Memory B cell (primary cell): ENCODE measurements around the gene KYAT1.
"Not testable (repeated sequence)": the region's sequence is repeated elsewhere in the genome, so short reads cannot be mapped to it uniquely, and the experiment has no call there.

Experiments
- ATAC-seq: fragments of 150-1000 bp; cut with Tn5 transposase; 2 replicates; pipeline ENCODE4 v1.10.0; 2021; ENCODE audit warnings: low read depth, mild to moderate bottlenecking, moderate library complexity
- DNase-seq, 2 donors: peaks; one replicate each; pipeline ENCODE4 v3.0.0; 2022; ENCODE audit warnings: low spot score in 2 of 2
- H3K27ac Mint-ChIP-seq: one replicate; pipeline ENCODE4 v1.8.0; 2022; ENCODE audit warnings: mild to moderate bottlenecking, moderate library complexity, mixed read lengths
- H3K27me3 Mint-ChIP-seq: one replicate; pipeline ENCODE4 v1.8.0; 2022; ENCODE audit warnings: mixed read lengths
- H3K36me3 Mint-ChIP-seq: one replicate; pipeline ENCODE4 v1.8.0; 2022; ENCODE audit warnings: mild to moderate bottlenecking, mixed read lengths
- H3K4me1 Mint-ChIP-seq: one replicate; pipeline ENCODE4 v1.8.0; 2022; ENCODE audit warnings: mixed read lengths
- H3K4me3 Mint-ChIP-seq: one replicate; pipeline ENCODE4 v1.8.0; 2022; ENCODE audit warnings: mild to moderate bottlenecking, moderate library complexity, mixed read lengths
- H3K9me3 Mint-ChIP-seq: one replicate; pipeline ENCODE4 v1.8.0; 2022; ENCODE audit warnings: mixed read lengths

Gene KYAT1

GRCh38 chr9:128818099-128818838, 63.5 kb downstream of the KYAT1 start, which contains the start of gene ENDOG:
Gene ENDOG, plus strand, starts transcription at chr9:128818500. Its CDS starts 185 bp downstream, at chr9:128818685.
- DNase-seq (peak; percentile 98 to 99), ATAC-seq (peak; percentile 91)
- Mint-ChIP-seq H3K27me3 (no peaks in the 10 kb centered on the region), H3K36me3 (peaks cover 8% of the 10 kb centered on the region), H3K4me3 (peak within 1 kb of the TSS; percentile 89), H3K27ac (peak within 1 kb of the TSS; percentile 57), H3K9me3 (no peaks in the 10 kb centered on the region), H3K4me1 (peaks cover 17% of the 10 kb centered on the region)

- Mint-ChIP-seq H3K9me3 (no peaks in the 10 kb centered on the region), H3K27me3 (no peaks in the 10 kb centered on the region), H3K27ac (no peak overlapping the region), H3K36me3 (peaks cover 5% of the 10 kb centered on the region), H3K4me1 (peaks cover 3% of the 10 kb centered on the region), H3K4me3 (no peak overlapping the region)
- DNase-seq: no peak
- ATAC-seq: no peak
Observed at GRCh38 chr9:128810873-128811272, 70.9 kb downstream of the KYAT1 start.

- Mint-ChIP-seq H3K27me3 (no peaks in the 10 kb centered on the region), H3K4me1 (no peaks in the 10 kb centered on the region), H3K27ac (no peak overlapping the region), H3K4me3 (no peak overlapping the region), H3K9me3 (no peaks in the 10 kb centered on the region), H3K36me3 (peaks cover 6% of the 10 kb centered on the region)
- no peak for DNase-seq
- ATAC-seq: no peak
Observed at GRCh38 chr9:128809831-128810230, 71.9 kb downstream of the KYAT1 start.

DNA sequence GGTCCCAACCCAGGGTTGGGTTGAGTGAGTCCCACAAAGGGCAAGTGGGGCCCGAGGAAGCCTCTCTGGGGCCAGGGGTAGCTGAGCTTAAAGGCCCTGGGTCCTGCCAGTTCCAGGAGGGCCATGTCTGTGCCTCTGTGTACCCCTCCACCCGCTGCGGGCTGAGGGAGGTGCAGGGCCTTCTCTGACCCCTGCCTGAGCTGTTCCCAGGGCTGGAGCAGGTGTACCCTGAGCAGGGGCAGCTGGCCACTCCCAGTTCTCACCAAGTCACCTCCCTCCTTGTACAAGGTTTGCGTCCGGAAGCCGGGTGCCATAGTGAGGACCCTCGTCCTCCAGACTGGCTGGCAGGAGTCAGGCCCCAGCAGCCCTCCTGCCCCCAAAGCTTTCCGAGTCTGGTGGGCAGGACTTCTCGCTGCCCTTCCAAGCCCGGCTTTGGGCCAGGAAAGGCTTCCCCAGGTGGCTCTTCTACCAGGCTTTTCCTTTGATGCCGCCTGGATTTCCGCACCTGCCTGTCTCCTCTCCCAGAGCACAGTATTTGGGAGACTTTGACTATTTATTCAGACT, 72.6 kb downstream of the KYAT1 start:
- Mint-ChIP-seq H3K4me3 (no peak overlapping the region), H3K36me3 (peaks cover 6% of the 10 kb centered on the region), H3K4me1 (no peaks in the 10 kb centered on the region), H3K9me3 (no peaks in the 10 kb centered on the region), H3K27me3 (no peaks in the 10 kb centered on the region), H3K27ac (no peak overlapping the region)
- ATAC-seq (no peak), DNase-seq (no peak)

DNA sequence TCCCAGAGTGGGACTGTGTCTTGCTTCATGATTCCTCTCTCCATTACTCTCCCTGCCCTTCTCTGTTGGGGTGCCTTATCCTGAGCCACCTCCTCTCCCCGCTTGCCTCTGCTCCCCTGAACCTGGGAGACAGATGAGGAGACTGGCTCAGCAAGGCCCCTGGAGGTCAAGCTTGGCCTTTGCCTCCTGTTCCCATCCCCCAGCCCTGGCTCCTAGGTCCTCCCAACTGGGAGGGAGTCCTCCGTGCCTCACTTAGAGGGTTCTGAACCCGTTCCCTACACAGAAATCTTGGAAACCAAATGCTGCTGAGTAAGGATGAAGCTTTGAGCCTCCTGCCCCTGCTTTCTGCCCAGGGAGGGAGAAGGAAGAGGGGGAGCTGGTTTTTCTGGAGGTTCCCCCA, 73.2 kb downstream of the KYAT1 start:
- Mint-ChIP-seq H3K9me3 (no peaks in the 10 kb centered on the region), H3K27me3 (no peaks in the 10 kb centered on the region), H3K4me3 (no peak overlapping the region), H3K27ac (no peak overlapping the region), H3K4me1 (no peaks in the 10 kb centered on the region), H3K36me3 (peaks cover 8% of the 10 kb centered on the region)
- ATAC-seq (no peak), DNase-seq (no peak)

DNA sequence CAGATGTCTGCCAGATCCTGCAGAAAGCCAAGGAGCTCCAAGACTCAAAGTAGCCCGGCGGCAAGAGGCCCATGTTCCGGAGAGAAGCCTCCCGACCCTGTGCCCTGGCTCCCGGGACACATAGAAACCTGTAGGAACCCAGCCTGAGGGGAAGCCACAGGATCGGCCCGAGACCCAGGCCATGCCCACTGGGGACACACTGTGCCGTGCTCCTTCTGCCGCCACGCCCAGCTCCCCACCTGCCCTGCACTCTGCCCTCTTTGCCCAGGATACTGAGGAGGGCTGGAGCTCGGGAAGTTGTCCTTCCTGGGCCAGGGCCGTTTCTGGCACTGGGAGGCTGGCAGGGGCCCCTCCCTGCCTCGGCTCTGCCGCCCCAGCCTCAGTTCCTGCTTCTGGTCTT, 73.9 kb downstream of the KYAT1 start:
- Mint-ChIP-seq H3K27me3 (no peaks in the 10 kb centered on the region), H3K36me3 (peaks cover 15% of the 10 kb centered on the region), H3K4me1 (no peaks in the 10 kb centered on the region), H3K4me3 (no peak overlapping the region), H3K27ac (no peak overlapping the region), H3K9me3 (no peaks in the 10 kb centered on the region)
- ATAC-seq (no peak), DNase-seq (no peak)

DNA sequence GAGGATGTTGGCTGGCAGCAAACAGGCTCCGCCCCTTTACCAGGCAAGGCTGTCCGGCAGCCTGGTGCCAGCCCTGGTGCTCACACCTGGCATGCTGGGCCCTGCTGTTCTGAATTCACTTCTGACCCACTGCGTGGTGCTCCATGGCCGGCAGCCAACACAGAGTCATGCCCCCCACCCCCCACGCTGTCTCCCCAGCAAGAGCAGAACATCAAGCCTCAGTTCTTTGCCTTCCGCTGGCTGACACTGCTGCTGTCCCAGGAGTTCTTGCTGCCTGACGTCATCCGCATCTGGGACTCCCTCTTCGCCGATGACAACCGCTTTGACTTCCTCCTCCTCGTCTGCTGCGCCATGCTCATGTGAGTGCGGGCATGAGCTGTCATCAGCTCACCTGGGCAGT, 76.1 kb downstream of the KYAT1 start:
- Mint-ChIP-seq H3K4me3 (no peak overlapping the region), H3K36me3 (peaks cover 24% of the 10 kb centered on the region), H3K9me3 (no peaks in the 10 kb centered on the region), H3K27me3 (no peaks in the 10 kb centered on the region), H3K4me1 (no peaks in the 10 kb centered on the region), H3K27ac (no peak overlapping the region)
- no peak for DNase-seq
- ATAC-seq: no peak

GRCh38 chr9:128802482-128802881, 79.3 kb downstream of the KYAT1 start:
- no peaks in the 10 kb centered on the region for H3K9me3 Mint-ChIP-seq
- H3K27ac Mint-ChIP-seq: no peak overlapping the region
- DNase-seq: no peak
- ATAC-seq: no peak
- H3K36me3 Mint-ChIP-seq: peaks cover 30% of the 10 kb centered on the region
- H3K4me1 Mint-ChIP-seq: no peaks in the 10 kb centered on the region
- no peak overlapping the region for H3K4me3 Mint-ChIP-seq
- no peaks in the 10 kb centered on the region for H3K27me3 Mint-ChIP-seq

DNA sequence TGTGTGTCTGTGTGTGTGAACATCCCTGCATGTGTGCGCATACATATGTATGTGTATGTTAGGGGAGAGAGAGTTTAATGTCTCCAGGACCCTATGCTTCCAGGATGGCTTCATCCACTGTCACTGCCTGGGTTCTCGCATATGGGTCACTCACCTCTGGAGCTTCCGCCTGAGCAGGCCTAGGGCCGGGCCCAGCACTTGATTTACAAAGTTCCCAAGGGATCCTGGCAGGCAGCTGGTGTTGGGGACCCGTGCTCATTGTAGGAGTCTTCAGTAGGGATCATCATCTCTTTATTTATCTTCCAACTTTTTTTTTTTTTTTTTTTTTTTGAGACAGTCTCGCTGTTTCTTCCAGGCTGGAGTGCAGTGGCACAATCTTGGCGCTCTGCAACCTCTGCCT, 81.7 kb downstream of the KYAT1 start:
- no peak overlapping the region for H3K27ac Mint-ChIP-seq
- no peak overlapping the region for H3K4me3 Mint-ChIP-seq
- DNase-seq (no peak), ATAC-seq (no peak)
- H3K9me3 Mint-ChIP-seq: no peaks in the 10 kb centered on the region
- H3K4me1 Mint-ChIP-seq: no peaks in the 10 kb centered on the region
- peaks cover 30% of the 10 kb centered on the region for H3K36me3 Mint-ChIP-seq
- no peaks in the 10 kb centered on the region for H3K27me3 Mint-ChIP-seq

GRCh38 chr9:128798896-128799295, 82.9 kb downstream of the KYAT1 start:
- no peaks in the 10 kb centered on the region for H3K4me1 Mint-ChIP-seq
- ATAC-seq (no peak), DNase-seq (no peak)
- peaks cover 31% of the 10 kb centered on the region for H3K36me3 Mint-ChIP-seq
- H3K9me3 Mint-ChIP-seq: no peaks in the 10 kb centered on the region
- no peak overlapping the region for H3K27ac Mint-ChIP-seq
- no peak overlapping the region for H3K4me3 Mint-ChIP-seq
- H3K27me3 Mint-ChIP-seq: no peaks in the 10 kb centered on the region

GRCh38 chr9:128794961-128795360, 86.8 kb downstream of the KYAT1 start:
- not testable (repeated sequence) for H3K27ac Mint-ChIP-seq, H3K9me3 Mint-ChIP-seq

GRCh38 chr9:128792978-128793686, 88.6 kb downstream of the KYAT1 start:
- no peak overlapping the region for H3K27ac Mint-ChIP-seq
- DNase-seq (no peak), ATAC-seq (no peak)
- no peaks in the 10 kb centered on the region for H3K27me3 Mint-ChIP-seq
- no peak overlapping the region for H3K4me3 Mint-ChIP-seq
- no peaks in the 10 kb centered on the region for H3K9me3 Mint-ChIP-seq
- no peaks in the 10 kb centered on the region for H3K4me1 Mint-ChIP-seq
- peaks cover 22% of the 10 kb centered on the region for H3K36me3 Mint-ChIP-seq

More at GRCh38 chr9:128794961-128795360, 86.8 kb downstream of the KYAT1 start:
- not testable (repeated sequence) for DNase-seq, H3K27me3 Mint-ChIP-seq, ATAC-seq, H3K4me1 Mint-ChIP-seq, H3K4me3 Mint-ChIP-seq
- peaks cover 27% of the 10 kb centered on the region for H3K36me3 Mint-ChIP-seq

DNA sequence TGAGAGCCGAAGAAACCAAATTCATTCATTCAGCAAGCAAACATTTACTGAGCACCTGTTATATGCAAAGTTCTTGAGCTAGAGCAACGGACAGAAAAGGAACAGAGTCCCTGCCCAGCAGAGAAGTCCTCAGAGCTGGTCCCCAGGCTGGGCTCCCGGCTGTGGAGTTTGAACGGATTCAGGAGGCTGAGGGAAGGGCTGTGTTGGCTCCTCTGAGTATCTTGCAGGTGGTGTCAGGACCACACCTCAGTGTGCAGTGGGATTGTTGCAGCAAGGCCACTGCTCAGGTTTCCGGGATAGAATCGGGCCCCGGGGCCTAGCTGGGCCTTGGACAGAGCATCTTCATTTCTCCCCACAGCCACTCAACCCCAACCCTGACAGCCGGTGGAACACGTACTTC, 89.6 kb downstream of the KYAT1 start:
- peaks cover 18% of the 10 kb centered on the region for H3K36me3 Mint-ChIP-seq
- peaks cover 8% of the 10 kb centered on the region for H3K4me1 Mint-ChIP-seq

DNA sequence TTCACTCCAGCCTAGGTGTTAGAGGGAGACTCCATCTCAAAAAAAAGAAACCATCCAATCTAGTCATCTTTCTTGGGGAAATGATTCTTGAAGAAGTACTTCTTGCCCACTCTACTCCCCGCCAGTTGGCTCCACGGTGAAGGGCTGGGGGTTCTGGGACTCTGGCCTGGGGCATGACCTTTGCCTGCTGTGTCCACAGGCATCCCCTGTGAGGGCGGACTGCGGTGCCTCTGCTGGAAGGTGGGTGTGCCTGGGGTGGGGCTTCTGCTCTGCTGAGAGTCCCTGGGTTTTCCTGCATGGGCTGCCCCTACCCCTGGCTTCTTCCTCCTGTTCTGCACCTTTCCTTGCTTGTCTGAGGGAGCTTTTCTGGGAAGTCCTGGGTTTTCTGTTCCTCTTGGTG, 91.2 kb downstream of the KYAT1 start:
- ATAC-seq (no peak), DNase-seq (no peak)
- Mint-ChIP-seq H3K9me3 (no peaks in the 10 kb centered on the region), H3K36me3 (peaks cover 17% of the 10 kb centered on the region), H3K4me1 (peaks cover 8% of the 10 kb centered on the region), H3K27me3 (no peaks in the 10 kb centered on the region), H3K4me3 (no peak overlapping the region), H3K27ac (no peak overlapping the region)

More for the DNA sequence above, 89.6 kb downstream of the KYAT1 start:
- Mint-ChIP-seq H3K27ac (no peak overlapping the region), H3K9me3 (no peaks in the 10 kb centered on the region), H3K4me3 (no peak overlapping the region), H3K27me3 (no peaks in the 10 kb centered on the region)
- no peak for DNase-seq
- no peak for ATAC-seq
